ENCODE data around the gene FNBP1.

Gene FNBP1

DNA sequence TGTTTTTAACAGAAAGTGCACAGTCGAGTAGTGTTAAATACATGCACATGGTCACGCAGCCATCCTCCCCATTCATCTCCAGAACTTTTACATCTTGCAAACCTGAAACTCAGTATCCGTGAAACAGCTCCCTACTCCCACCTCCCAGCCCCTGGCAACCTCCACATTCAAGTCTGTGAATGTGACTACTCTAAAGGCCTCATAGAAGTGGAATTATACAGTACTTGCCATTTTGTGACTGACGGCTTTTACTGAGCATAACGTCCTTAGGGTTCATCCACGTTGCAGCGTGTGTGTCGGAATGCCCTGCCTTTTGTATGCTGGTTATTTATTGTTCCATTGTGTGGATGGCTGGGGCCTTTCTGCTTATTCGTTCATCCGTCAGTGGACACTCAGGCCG is 171.9 kb downstream of the FNBP1 start:
- Mint-ChIP-seq H3K36me3 (peaks cover 66% of the 10 kb centered on the region), H3K9me3 (no peaks in the 10 kb centered on the region), H3K27ac (peak overlapping the region; percentile 92), H3K4me1 (peaks cover 71% of the 10 kb centered on the region), H3K27me3 (no peaks in the 10 kb centered on the region), H3K4me3 (peak overlapping the region; percentile 67)
- DNase-seq, result peak; percentile 6
- CTCF ChIA-PET, result no interaction called here

DNA sequence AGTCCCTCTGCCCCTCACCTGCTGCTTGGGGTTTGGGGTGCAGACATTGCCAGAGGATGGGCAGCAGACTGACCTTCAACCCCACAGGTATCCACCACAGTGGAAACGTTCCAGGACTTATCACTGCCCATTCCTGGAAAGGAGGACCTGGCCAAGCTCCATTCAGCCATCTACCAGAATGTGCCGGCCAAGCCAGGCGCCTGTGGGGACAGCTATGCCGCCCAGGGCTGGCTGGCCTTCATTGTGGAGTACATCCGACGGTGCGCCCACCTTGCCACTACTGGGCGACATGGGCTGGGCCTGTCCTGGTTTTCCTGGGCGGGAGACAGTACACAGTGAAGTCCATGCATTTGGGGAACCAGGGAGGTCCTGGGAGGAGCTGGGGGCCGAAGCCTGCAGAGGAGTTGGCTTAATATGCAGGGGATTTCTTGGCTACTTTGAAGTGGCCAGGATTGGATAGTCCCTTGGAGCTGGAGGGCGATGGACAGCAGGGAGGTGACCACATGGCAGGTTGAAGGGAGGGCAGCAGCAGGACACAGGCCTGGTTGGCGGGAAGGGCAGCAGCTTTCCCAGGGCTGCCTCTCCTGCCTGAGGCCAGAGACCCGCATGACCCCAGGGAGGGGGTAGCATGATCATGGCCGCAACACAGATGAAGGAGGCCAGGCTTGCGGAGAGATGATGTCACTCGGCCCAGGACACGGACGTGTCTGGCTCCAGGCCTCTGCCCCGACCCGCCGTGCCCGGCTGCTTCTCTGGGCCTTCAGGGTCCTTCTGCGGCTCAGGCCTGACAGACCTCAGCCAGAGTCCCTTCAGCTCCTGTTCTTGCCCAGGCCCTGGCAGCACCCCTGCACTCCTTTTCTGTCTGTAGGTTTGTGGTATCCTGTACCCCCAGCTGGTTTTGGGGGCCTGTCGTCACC is 173.1 kb downstream of the FNBP1 start:
- H3K36me3 Mint-ChIP-seq, result peaks cover 68% of the 10 kb centered on the region
- H3K4me3 Mint-ChIP-seq, result peak overlapping the region; percentile 67
- peak overlapping the region; percentile 92 for H3K27ac Mint-ChIP-seq

DNA sequence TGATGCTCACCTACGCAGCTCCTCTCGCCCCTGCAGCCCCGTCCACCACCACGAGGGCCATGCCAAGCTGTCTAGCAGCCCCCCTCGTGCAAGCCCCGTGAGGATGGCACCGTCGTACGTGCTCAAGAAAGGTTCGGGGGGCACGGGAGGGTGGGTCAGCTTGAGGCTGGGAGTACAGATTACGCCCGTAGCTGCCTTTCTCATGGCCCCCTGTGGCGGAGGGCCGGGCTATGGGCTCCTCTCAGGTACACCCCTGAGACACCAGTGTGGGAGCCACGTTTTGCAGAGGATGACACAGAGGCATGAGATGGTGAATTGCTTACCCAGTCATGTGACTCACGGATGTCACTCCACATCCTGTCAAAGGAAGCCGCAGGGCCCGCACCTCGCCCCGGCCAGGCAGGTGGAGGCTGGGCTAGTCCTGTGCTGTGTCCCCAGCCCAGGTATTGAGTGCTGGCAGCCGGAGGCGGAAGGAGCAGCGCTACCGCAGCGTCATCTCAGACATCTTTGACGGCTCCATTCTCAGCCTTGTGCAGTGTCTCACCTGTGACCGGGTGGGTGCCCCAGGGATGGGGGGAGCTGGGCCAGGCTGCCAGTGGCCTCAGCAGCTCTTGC is 174.0 kb downstream of the FNBP1 start:
- Mint-ChIP-seq H3K36me3 (peaks cover 63% of the 10 kb centered on the region), H3K4me1 (peaks cover 84% of the 10 kb centered on the region), H3K9me3 (no peaks in the 10 kb centered on the region), H3K4me3 (peak overlapping the region; percentile 67), H3K27ac (peak overlapping the region; percentile 92), H3K27me3 (no peaks in the 10 kb centered on the region)
- DNase-seq, result peak; percentile 96
- CTCF ChIA-PET, result interaction anchor here (0.5 to 2.7 kb wide), 5 partner anchors 13 to 985 kb away, joined by 3 to 15 read pairs (median 3); no protein-coding TSS in a partner anchor

More for the DNA sequence above, 173.1 kb downstream of the FNBP1 start:
- CTCF ChIA-PET, result interaction anchor here (1.2 to 2.7 kb wide), 3 partner anchors 12 to 31 kb away, joined by 3 to 15 read pairs (median 3); no protein-coding TSS in a partner anchor
- H3K9me3 Mint-ChIP-seq, result no peaks in the 10 kb centered on the region
- peak; percentile 21 for DNase-seq
- H3K4me1 Mint-ChIP-seq, result peaks cover 79% of the 10 kb centered on the region
- H3K27me3 Mint-ChIP-seq, result no peaks in the 10 kb centered on the region

DNA sequence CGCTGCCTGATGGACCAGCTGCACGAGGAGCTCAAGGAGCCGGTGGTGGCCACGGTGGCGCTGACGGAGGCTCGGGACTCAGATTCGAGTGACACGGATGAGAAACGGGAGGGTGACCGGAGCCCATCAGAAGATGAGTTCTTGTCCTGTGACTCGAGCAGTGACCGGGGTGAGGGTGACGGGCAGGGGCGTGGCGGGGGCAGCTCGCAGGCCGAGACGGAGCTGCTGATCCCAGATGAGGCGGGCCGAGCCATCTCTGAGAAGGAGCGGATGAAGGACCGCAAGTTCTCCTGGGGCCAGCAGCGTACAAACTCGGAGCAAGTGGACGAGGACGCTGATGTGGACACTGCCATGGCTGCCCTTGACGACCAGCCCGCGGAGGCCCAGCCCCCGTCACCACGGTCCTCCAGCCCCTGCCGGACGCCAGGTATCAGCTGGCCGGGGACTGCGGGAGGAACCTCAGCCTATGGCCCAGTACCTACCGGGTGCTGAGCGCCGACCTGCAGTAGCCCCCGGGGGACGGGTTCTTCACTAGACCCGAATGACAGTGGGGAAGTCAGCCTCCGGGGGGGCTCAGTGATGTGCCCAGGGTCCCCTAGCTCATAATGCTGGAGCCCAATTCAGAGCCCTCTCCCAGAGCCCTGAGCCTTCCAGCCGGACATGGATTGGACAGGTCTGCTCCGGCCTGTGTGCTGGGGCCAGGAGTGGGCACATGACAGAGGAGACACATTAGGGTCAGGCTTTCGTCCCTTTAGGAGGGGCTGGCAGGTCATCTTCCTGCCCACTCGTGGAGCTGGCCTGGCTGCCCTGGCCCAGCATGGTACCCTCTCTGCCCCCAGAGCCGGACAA is 174.7 kb downstream of the FNBP1 start:
- Mint-ChIP-seq H3K36me3 (peaks cover 63% of the 10 kb centered on the region), H3K27me3 (no peaks in the 10 kb centered on the region), H3K4me1 (peaks cover 89% of the 10 kb centered on the region), H3K4me3 (peak overlapping the region; percentile 67), H3K27ac (peak overlapping the region; percentile 92), H3K9me3 (no peaks in the 10 kb centered on the region)
- peak; percentile 22 for DNase-seq
- CTCF ChIA-PET, result interaction anchor here (0.5 to 2.7 kb wide), 4 partner anchors 17 to 985 kb away, joined by 3 to 15 read pairs (median 4); no protein-coding TSS in a partner anchor

DNA sequence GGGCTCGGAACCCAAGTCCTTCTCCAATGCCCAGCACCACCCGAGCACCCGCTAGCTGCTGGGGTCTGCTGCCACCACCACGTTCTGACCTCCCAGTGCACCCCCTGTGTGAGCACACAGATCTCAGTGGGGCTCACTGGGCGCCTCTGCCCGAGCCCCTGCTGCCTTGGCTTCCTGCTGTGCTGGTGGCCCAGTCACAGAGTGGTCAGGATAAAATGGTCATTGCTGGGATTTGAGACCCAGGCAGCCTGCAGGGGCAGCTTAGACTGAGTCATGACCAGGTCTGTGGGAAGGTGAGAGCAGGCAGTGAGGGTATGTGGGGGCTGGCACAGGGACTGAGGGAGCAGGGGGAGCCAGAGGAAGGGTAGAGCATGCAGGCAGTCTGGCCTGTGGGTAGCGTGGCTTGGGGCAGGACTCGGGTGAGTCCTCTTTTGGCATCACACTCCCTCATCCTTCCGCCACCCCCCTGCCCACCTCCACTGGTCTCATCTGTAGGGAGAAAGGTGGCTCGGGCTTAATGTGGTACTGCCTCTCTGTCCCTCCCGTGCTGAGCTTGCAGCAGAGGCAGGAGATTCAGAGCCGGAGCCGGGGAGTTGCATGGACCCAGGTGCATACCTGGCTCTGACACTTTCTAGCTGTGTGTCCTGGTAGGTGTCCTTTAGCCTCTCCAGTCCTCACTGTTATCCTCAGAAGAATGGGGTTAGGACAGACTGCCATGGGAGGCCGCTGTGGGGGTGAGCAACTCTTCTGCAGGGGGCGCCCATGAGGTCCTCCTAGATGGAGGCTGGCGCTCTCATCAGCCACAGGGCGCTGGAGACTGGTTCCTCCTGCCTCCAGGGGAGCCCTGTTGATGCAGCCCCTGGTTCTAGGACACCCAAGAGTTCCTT is 175.6 kb downstream of the FNBP1 start:
- peak overlapping the region; percentile 10 for H3K4me3 Mint-ChIP-seq

DNA sequence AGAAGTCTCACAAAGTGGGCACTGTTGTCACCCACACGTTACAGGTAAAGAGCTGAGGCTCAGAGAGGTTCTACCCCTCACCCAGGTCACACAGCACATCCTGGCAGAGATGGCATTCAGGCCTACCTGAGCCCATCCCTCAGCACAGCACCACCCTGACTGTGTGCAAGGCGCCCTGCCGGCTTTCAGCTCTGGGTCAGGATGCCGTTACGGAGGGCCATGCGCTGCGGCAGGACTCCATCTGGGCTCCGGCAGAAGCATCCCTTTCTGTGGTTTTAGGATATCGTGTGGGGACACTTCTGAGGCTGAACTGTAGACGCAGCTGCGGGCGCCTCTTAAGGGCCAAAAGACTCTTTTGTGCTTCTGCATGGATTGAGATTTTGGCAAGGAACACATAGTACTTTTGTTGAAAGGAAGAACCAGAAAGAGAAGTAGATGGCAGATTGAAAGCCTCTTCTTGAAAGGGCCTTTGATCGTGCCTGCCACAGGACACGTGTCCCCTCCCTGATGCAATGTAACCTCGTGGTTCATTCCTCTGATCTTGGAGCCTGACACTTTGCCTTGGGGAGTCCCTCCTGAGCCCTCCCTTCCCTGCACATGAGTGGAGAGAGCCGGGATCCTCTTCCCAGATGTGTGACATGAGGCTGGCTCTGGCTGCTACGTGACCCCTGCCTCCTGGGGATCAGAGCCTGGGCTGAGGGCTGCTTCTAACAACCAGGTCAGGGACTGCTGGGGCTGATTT is 176.4 kb downstream of the FNBP1 start:
- H3K36me3 Mint-ChIP-seq, result peaks cover 65% of the 10 kb centered on the region
- no peaks in the 10 kb centered on the region for H3K27me3 Mint-ChIP-seq
- H3K27ac Mint-ChIP-seq, result peak overlapping the region; percentile 92
- CTCF ChIA-PET, result interaction anchor here (0.9 to 2.0 kb wide), 5 partner anchors 14 to 30 kb away, joined by 3 to 6 read pairs (median 3); no protein-coding TSS in a partner anchor
- peak overlapping the region; percentile 29 for H3K4me3 Mint-ChIP-seq
- H3K9me3 Mint-ChIP-seq, result no peaks in the 10 kb centered on the region
- peak; percentile 79 for DNase-seq
- peaks cover 92% of the 10 kb centered on the region for H3K4me1 Mint-ChIP-seq

More for the DNA sequence above, 175.6 kb downstream of the FNBP1 start:
- H3K27me3 Mint-ChIP-seq, result no peaks in the 10 kb centered on the region
- peak; percentile 39 for DNase-seq
- H3K4me1 Mint-ChIP-seq, result peaks cover 92% of the 10 kb centered on the region
- no peaks in the 10 kb centered on the region for H3K9me3 Mint-ChIP-seq
- H3K27ac Mint-ChIP-seq, result peak overlapping the region; percentile 92
- CTCF ChIA-PET, result interaction anchor here (0.6 to 2.7 kb wide), 5 partner anchors 13 to 64 kb away, joined by 3 to 15 read pairs (median 3); no protein-coding TSS in a partner anchor
- H3K36me3 Mint-ChIP-seq, result peaks cover 64% of the 10 kb centered on the region

DNA sequence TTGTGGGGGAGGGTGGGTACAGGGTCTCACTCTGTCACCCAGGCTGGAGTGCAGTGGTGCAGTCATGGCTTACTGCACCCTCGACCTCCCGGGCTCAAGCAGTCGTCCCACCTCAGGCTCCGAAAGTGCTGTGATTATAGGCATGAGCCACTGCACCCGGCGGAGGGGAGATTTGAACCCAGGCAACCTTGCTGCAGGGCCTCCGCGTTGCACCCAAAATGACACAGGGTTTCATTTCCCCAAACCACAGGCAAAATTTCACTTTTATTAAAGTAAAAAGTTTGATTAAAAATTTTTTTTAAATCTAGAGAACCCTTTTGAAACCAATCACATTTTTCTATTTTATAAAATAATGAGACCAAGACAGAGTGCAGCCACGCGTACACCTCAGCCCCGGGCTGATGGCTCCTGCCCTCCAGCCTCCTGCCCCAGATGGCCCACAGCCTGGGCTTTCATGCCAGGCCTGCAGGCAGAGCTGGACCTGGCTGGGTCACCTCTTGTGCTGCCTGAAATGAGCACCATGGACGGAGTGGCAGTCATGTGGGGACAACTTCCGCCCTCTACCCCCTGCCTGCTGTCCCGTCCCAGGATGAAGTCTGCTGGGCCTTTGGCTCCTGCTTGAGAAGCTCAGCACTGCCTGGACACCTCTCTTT is 177.2 kb downstream of the FNBP1 start:
- Mint-ChIP-seq H3K9me3 (no peaks in the 10 kb centered on the region), H3K4me3 (peak overlapping the region; percentile 29), H3K4me1 (peaks cover 92% of the 10 kb centered on the region), H3K36me3 (peaks cover 64% of the 10 kb centered on the region), H3K27ac (peak overlapping the region; percentile 93), H3K27me3 (no peaks in the 10 kb centered on the region)
- DNase-seq, result no peak
- CTCF ChIA-PET, result interaction anchor here (0.7 to 2.0 kb wide), 6 partner anchors 19 to 29 kb away, joined by 3 to 6 read pairs (median 3); no protein-coding TSS in a partner anchor

DNA sequence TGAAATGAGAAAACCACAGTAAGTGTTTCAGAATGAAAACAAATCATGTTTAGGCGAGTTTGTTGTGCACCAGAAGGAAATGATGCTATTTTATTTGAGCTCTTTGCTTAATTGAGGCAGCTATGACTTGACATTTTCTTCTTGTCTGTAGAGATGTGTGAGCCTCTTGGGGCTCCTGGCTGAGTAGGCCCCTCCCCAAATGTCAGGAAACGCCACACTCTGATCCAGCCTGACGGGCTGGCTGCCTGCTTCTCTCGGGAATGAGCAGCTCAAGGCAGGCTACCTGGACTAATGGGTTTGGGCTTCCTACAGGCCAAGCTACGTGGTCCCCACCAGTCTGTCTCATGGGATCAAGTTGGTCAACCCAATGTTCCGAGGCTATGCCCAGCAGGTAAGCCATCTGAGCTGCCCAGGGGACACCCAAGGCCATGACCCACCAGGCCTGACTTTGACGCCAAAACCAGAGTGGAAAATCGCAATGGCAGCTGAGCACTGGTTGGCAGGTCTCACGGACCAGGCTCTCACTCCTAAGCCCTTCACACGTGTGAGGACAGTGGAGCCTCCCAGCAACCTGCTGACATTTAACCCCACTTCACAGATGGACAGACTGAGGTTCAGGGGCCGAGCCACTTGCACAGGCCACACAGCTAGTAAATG is 177.9 kb downstream of the FNBP1 start:
- no peaks in the 10 kb centered on the region for H3K9me3 Mint-ChIP-seq

DNA sequence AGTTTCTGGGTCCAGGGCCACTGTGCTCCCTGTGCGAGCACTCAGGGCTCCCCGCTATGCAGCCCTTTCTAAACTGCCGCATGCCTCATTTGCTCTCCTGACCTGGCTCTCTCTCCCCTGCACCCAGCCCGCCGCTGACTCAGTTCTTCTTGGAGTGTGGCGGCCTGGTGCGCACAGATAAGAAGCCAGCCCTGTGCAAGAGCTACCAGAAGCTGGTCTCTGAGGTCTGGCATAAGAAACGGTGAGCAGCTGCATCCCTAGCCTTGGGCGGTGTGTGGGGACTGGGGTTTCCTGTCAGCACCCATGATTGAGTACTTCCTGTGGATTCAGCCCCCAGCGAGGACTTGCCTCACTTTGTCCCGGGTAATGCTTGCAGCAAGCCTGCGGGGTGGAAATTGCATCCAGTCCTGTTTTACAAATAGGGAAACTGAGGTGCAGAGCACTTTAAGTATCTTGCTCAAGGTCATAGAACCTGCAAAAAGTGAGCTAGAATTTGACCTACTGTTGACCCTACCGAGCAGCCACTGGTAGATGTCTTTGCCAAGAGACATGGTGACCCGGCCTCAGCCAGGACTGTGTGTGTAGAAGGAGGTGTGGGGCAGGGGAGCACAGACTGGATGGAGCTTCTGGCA is 179.8 kb downstream of the FNBP1 start:
- peaks cover 56% of the 10 kb centered on the region for H3K36me3 Mint-ChIP-seq
- H3K4me3 Mint-ChIP-seq, result peak overlapping the region; percentile 62
- peak; percentile 90 for DNase-seq
- peaks cover 73% of the 10 kb centered on the region for H3K4me1 Mint-ChIP-seq
- H3K27me3 Mint-ChIP-seq, result no peaks in the 10 kb centered on the region
- no peaks in the 10 kb centered on the region for H3K9me3 Mint-ChIP-seq
- CTCF ChIA-PET, result interaction anchor here (0.6 to 1.5 kb wide), 4 partner anchors 10 to 24 kb away, joined by 3 to 9 read pairs (median 3); no protein-coding TSS in a partner anchor
- H3K27ac Mint-ChIP-seq, result peak overlapping the region; percentile 93

More for the DNA sequence above, 177.9 kb downstream of the FNBP1 start:
- H3K4me3 Mint-ChIP-seq, result no peak overlapping the region
- H3K4me1 Mint-ChIP-seq, result peaks cover 89% of the 10 kb centered on the region
- DNase-seq, result no peak
- H3K27me3 Mint-ChIP-seq, result no peaks in the 10 kb centered on the region
- peaks cover 63% of the 10 kb centered on the region for H3K36me3 Mint-ChIP-seq
- peak overlapping the region; percentile 93 for H3K27ac Mint-ChIP-seq
- CTCF ChIA-PET, result interaction anchor here (0.7 to 2.0 kb wide), 7 partner anchors 20 to 91 kb away, joined by 3 to 6 read pairs (median 3); no protein-coding TSS in a partner anchor

DNA sequence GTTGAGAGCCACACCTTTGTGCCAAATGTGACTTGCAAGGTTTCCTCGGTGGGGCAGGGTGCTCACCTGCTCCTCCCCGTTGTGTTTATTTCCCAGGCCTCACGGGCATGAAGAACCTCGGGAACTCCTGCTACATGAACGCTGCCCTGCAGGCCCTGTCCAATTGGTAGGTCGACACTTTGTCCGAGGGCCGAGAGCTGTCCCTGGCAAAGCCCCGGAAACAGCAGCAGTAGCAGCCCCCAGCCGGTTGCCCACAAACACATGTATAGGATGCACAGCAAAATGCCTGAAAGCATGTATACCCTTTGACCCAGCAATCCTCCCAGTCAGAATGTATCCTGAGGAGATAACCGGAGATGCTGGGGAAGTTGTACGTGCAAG is 181.6 kb downstream of the FNBP1 start:
- no peaks in the 10 kb centered on the region for H3K27me3 Mint-ChIP-seq
- H3K4me1 Mint-ChIP-seq, result peaks cover 64% of the 10 kb centered on the region
- CTCF ChIA-PET, result interaction anchor here (1.6 to 2.1 kb wide), 2 partner anchors 23 to 24 kb away, joined by 7 to 9 read pairs; no protein-coding TSS in a partner anchor
- no peak overlapping the region for H3K4me3 Mint-ChIP-seq
- DNase-seq, result no peak
- peaks cover 58% of the 10 kb centered on the region for H3K36me3 Mint-ChIP-seq
- H3K9me3 Mint-ChIP-seq, result no peaks in the 10 kb centered on the region
- peak overlapping the region; percentile 78 for H3K27ac Mint-ChIP-seq

Measured in activated naive CD4-positive, alpha-beta T cell treated with anti-CD3 and anti-CD28 coated beads, Interleukin-2, amount 10 ng/mL, durations not matched to agents 7 days and 5 days (primary cell).